ENCODE results near the gene AVEN. TPM values are rescaled to one million over a fixed set of nuclear protein-coding genes. Genes with fewer than 3 reads are reported as not detected.

AVEN gene
- total and polyA plus RNA-seq, 2 experiments from 2014 or later: 7.7 to 10.3 TPM

DNA sequence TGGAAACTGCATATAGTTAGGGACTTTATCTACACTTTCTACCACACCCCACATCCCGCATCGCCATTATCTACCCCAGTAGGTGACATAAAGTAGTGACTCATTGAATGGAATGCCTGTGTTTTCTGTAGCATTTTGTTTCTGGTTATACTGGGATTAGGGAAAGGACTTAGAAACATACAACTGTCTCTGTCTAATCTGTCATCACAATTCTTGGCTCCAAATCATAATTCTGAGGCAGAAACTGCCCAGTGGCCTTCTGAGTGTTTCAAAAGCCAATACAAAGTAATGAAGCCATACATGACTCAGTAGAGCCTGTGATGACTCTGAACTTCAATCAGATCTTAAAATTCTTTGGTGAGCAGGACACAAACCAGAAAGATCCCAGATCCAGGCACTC lies 186.4 kb downstream of the AVEN start:
- no peak overlapping the region for H2AFZ ChIP-seq
- H3K79me2 ChIP-seq (replicated peaks; ENCODE audit: insufficient read depth): no peaks in the 10 kb centered on the region
- no peaks in the 10 kb centered on the region for H3K36me3 ChIP-seq (ENCODE audit: insufficient read depth)
- peaks cover 2% of the 10 kb centered on the region; the same call in 1 of the 2 replicates for H3K4me1 ChIP-seq (ENCODE audit: insufficient read depth)
- H3K4me3 ChIP-seq: no peak overlapping the region
- peaks cover 13% of the 10 kb centered on the region for H3K4me1 Mint-ChIP-seq
- peaks cover 4% of the 10 kb centered on the region; the same call in 1 of the 2 replicates for H3K9me2 ChIP-seq (ENCODE audit: insufficient read depth)
- H3K27me3 ChIP-seq (ENCODE audit: insufficient read depth): no peaks in the 10 kb centered on the region
- TF ChIP-seq, protein P1, sequence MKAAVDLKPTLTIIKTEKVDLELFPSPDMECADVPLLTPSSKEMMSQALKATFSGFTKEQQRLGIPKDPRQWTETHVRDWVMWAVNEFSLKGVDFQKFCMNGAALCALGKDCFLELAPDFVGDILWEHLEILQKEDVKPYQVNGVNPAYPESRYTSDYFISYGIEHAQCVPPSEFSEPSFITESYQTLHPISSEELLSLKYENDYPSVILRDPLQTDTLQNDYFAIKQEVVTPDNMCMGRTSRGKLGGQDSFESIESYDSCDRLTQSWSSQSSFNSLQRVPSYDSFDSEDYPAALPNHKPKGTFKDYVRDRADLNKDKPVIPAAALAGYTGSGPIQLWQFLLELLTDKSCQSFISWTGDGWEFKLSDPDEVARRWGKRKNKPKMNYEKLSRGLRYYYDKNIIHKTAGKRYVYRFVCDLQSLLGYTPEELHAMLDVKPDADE (IDR thresholded peaks at IDR 0.05): no peak
- TF ChIP-seq POLR2AphosphoS5 (IDR thresholded peaks at IDR 0.05; ENCODE audit: low read depth) (no peak), JUNB (IDR thresholded peaks at IDR 0.05; ENCODE audit: unreplicated experiment) (no peak), CREB1 (CRISPR knock-in tag; IDR thresholded peaks at IDR 0.05; ENCODE audit: low read depth) (no peak), STAT1 (IDR thresholded peaks at IDR 0.05; ENCODE audit: unreplicated experiment) (no peak), ZNF331 (CRISPR knock-in tag; IDR thresholded peaks at IDR 0.05; ENCODE audit: low read depth) (no peak)
- H3K27ac Mint-ChIP-seq: no peak overlapping the region
- H3F3A ChIP-seq (replicated peaks; ENCODE audit: low read depth): no peaks in the 10 kb centered on the region
- H3K27ac ChIP-seq (ENCODE audit: low read depth): no peak overlapping the region
- no peaks in the 10 kb centered on the region for H4K20me1 ChIP-seq (replicated peaks; ENCODE audit: insufficient read depth)
- DNase-seq (ENCODE audit: low spot score) (no peak), ATAC-seq (no peak)
- H3K4me2 ChIP-seq: no peak overlapping the region
- no peaks in the 10 kb centered on the region for H3K36me3 Mint-ChIP-seq (ENCODE audit: low read depth)
- no peaks in the 10 kb centered on the region for H3K27me3 Mint-ChIP-seq (ENCODE audit: insufficient read depth, low read depth, poor library complexity)
- no peak overlapping the region for H3K4me3 Mint-ChIP-seq
- H3K9me3 Mint-ChIP-seq: no peaks in the 10 kb centered on the region

DNA sequence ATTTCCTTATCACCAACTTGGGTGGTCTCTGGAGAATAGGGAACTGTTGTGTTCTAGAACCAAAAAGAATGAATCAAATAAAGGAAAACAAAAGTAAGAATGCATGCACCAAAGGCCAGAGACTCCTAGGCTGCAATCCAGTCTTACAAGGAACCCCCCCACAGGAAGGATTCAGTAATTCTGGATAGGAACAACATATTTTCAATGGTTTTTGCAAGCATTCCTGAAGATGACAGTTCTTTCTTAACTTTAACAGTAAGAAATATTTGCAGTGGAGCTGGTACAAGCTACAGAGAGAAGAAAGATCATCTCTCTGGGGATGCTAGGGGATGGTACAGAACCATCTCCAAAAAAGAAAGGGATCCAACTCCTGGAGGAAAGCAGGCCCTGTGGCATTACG lies 186.9 kb downstream of the AVEN start:
- DNase-seq (ENCODE audit: low spot score) (no peak), ATAC-seq (no peak)
- H3K27me3 ChIP-seq (ENCODE audit: insufficient read depth): no peaks in the 10 kb centered on the region
- no peaks in the 10 kb centered on the region for H3K79me2 ChIP-seq (replicated peaks; ENCODE audit: insufficient read depth)
- Mint-ChIP-seq H3K27me3 (ENCODE audit: insufficient read depth, low read depth, poor library complexity) (no peaks in the 10 kb centered on the region), H3K9me3 (no peaks in the 10 kb centered on the region), H3K36me3 (ENCODE audit: low read depth) (no peaks in the 10 kb centered on the region), H3K4me3 (no peak overlapping the region), H3K27ac (no peak overlapping the region), H3K4me1 (peaks cover 13% of the 10 kb centered on the region)
- H3K4me1 ChIP-seq (ENCODE audit: insufficient read depth): peaks cover 5% of the 10 kb centered on the region
- no peak for TF ChIP-seq CREB1 (CRISPR knock-in tag; IDR thresholded peaks at IDR 0.05; ENCODE audit: low read depth)
- H3K4me2 ChIP-seq: no peak overlapping the region
- no peaks in the 10 kb centered on the region for H3K36me3 ChIP-seq (ENCODE audit: insufficient read depth)
- H3F3A ChIP-seq (replicated peaks; ENCODE audit: low read depth): no peaks in the 10 kb centered on the region
- no peaks in the 10 kb centered on the region for H4K20me1 ChIP-seq (replicated peaks; ENCODE audit: insufficient read depth)
- H3K27ac ChIP-seq (ENCODE audit: low read depth): no peak overlapping the region
- no peak overlapping the region for H3K4me3 ChIP-seq
- peaks cover 3% of the 10 kb centered on the region; the same call in 1 of the 2 replicates for H3K9me2 ChIP-seq (ENCODE audit: insufficient read depth)
- no peak overlapping the region for H2AFZ ChIP-seq

DNA sequence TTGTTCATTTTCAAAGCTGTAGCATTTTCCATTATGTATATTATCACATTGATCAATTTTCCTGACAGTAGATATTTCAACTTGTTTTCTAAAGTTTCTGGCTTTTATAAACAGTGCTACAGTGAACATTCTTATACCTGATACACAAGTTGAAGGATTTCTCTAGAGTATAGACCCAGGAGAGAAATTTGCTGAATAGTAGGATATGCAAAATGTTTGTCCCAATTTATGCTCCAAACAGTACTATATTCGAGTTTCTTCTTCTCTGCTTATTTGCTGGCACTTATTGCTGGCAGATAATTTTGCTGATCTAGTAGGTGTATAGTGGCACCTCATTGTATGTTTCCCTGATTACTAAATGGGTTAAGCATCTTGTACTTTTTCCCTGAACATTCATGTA lies 187.9 kb downstream of the AVEN start:
- Mint-ChIP-seq H3K36me3 (ENCODE audit: low read depth) (no peaks in the 10 kb centered on the region), H3K27ac (no peak overlapping the region), H3K4me1 (peaks cover 18% of the 10 kb centered on the region), H3K27me3 (ENCODE audit: insufficient read depth, low read depth, poor library complexity) (no peaks in the 10 kb centered on the region), H3K9me3 (no peaks in the 10 kb centered on the region), H3K4me3 (no peak overlapping the region)
- no peaks in the 10 kb centered on the region for H4K20me1 ChIP-seq (replicated peaks; ENCODE audit: insufficient read depth)
- no peak overlapping the region for H3K27ac ChIP-seq (ENCODE audit: low read depth)
- H3K79me2 ChIP-seq (replicated peaks; ENCODE audit: insufficient read depth): no peaks in the 10 kb centered on the region
- H3K4me1 ChIP-seq (ENCODE audit: insufficient read depth): peaks cover 13% of the 10 kb centered on the region
- no peaks in the 10 kb centered on the region for H3K27me3 ChIP-seq (ENCODE audit: insufficient read depth)
- DNase-seq (ENCODE audit: low spot score) (no peak), ATAC-seq (no peak)
- H3F3A ChIP-seq (replicated peaks; ENCODE audit: low read depth): no peaks in the 10 kb centered on the region
- H3K4me3 ChIP-seq: no peak overlapping the region
- no peaks in the 10 kb centered on the region for H3K36me3 ChIP-seq (ENCODE audit: insufficient read depth)
- peaks cover 9% of the 10 kb centered on the region for H3K9me2 ChIP-seq (ENCODE audit: insufficient read depth)
- H3K4me2 ChIP-seq: no peak overlapping the region
- no peak overlapping the region for H2AFZ ChIP-seq
- TF ChIP-seq, protein P2, sequence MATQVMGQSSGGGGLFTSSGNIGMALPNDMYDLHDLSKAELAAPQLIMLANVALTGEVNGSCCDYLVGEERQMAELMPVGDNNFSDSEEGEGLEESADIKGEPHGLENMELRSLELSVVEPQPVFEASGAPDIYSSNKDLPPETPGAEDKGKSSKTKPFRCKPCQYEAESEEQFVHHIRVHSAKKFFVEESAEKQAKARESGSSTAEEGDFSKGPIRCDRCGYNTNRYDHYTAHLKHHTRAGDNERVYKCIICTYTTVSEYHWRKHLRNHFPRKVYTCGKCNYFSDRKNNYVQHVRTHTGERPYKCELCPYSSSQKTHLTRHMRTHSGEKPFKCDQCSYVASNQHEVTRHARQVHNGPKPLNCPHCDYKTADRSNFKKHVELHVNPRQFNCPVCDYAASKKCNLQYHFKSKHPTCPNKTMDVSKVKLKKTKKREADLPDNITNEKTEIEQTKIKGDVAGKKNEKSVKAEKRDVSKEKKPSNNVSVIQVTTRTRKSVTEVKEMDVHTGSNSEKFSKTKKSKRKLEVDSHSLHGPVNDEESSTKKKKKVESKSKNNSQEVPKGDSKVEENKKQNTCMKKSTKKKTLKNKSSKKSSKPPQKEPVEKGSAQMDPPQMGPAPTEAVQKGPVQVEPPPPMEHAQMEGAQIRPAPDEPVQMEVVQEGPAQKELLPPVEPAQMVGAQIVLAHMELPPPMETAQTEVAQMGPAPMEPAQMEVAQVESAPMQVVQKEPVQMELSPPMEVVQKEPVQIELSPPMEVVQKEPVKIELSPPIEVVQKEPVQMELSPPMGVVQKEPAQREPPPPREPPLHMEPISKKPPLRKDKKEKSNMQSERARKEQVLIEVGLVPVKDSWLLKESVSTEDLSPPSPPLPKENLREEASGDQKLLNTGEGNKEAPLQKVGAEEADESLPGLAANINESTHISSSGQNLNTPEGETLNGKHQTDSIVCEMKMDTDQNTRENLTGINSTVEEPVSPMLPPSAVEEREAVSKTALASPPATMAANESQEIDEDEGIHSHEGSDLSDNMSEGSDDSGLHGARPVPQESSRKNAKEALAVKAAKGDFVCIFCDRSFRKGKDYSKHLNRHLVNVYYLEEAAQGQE (IDR thresholded peaks at IDR 0.05; ENCODE audit: unreplicated experiment): no peak
- TF ChIP-seq, protein P3, sequence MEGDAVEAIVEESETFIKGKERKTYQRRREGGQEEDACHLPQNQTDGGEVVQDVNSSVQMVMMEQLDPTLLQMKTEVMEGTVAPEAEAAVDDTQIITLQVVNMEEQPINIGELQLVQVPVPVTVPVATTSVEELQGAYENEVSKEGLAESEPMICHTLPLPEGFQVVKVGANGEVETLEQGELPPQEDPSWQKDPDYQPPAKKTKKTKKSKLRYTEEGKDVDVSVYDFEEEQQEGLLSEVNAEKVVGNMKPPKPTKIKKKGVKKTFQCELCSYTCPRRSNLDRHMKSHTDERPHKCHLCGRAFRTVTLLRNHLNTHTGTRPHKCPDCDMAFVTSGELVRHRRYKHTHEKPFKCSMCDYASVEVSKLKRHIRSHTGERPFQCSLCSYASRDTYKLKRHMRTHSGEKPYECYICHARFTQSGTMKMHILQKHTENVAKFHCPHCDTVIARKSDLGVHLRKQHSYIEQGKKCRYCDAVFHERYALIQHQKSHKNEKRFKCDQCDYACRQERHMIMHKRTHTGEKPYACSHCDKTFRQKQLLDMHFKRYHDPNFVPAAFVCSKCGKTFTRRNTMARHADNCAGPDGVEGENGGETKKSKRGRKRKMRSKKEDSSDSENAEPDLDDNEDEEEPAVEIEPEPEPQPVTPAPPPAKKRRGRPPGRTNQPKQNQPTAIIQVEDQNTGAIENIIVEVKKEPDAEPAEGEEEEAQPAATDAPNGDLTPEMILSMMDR (conservative IDR thresholded peaks at IDR 0.05; ENCODE audit: low read depth in 2 of 2): no peak

All from GM23338 (cell line).